ENCODE results near the gene HOMER2. TPM values are rescaled to one million over a fixed set of nuclear protein-coding genes. Genes with fewer than 3 reads are reported as not detected.
"Not testable (repeated sequence)": the region's sequence is repeated elsewhere in the genome, so short reads cannot be mapped to it uniquely, and the experiment has no call there.

The HOMER2 gene
- total RNA-seq, result 9.2 and 9.4 TPM in 2 replicates

GRCh38 chr15:82952158-82953081, at the start of gene HOMER2:
TSS of gene HOMER2 (minus strand) at chr15:82952720. CDS start at chr15:82952535, 185 bp downstream.
- DNase-seq, result peak; percentile 26
- CTCF ChIA-PET, result no interaction called here

GRCh38 chr15:83000672-83001031, 48.1 kb upstream of the HOMER2 start:
- ATAC-seq (ENCODE audit: low read depth); H3K4me3 Mint-ChIP-seq; DNase-seq; H3K4me1 Mint-ChIP-seq; H3K27me3 Mint-ChIP-seq; H3K9me3 Mint-ChIP-seq; H3K27ac Mint-ChIP-seq: not testable (repeated sequence)
- ChIA-PET CTCF (interaction anchor here (1.2 to 3.5 kb wide), 9 partner anchors 9 to 473 kb away, joined by 4 to 28 read pairs (median 6); partner anchors contain the start of genes C15orf40 and RAMAC), POLR2A (interaction anchor here (1.0 kb wide), 1 partner anchor 11 kb away, joined by 5 read pairs; the partner anchor contains the start of gene C15orf40)
- peaks cover 11% of the 10 kb centered on the region for H3K36me3 Mint-ChIP-seq (ENCODE audit: low read depth)
- intact Hi-C loops (cut with micrococcal nuclease), result loop anchor here (1.0 kb wide), 3 partner anchors 11 to 460 kb away; partner anchors contain the start of genes C15orf40 and RPS17

More at GRCh38 chr15:82952158-82953081, at the start of gene HOMER2:
- Mint-ChIP-seq H3K27me3 (peaks cover 8% of the 10 kb centered on the region), H3K4me3 (peak within 1 kb of the TSS; percentile 74), H3K27ac (peak within 1 kb of the TSS; percentile 8), H3K4me1 (peaks cover 3% of the 10 kb centered on the region), H3K36me3 (ENCODE audit: low read depth) (no peaks in the 10 kb centered on the region), H3K9me3 (no peaks in the 10 kb centered on the region)
- peak; percentile 70 for ATAC-seq (ENCODE audit: low read depth)
- intact Hi-C loops (cut with micrococcal nuclease), result no loop called here
- TF ChIP-seq CTCF (IDR thresholded peaks at IDR 0.05), result no peak
- POLR2A ChIA-PET, result no interaction called here

- DNase-seq (no peak), ATAC-seq (ENCODE audit: low read depth) (peak; percentile 85)
- H3K27ac Mint-ChIP-seq, result peak overlapping the region; percentile 47
- CTCF ChIA-PET, result interaction anchor here (0.8 to 3.5 kb wide), 11 partner anchors 9 to 473 kb away, joined by 3 to 28 read pairs (median 6); partner anchors contain the start of genes C15orf40 and RAMAC
- H3K4me1 Mint-ChIP-seq, result peaks cover 7% of the 10 kb centered on the region
- no peaks in the 10 kb centered on the region for H3K9me3 Mint-ChIP-seq
- intact Hi-C loops (cut with micrococcal nuclease), result loop anchor here (1.0 kb wide), 3 partner anchors 11 to 460 kb away; partner anchors contain the start of genes C15orf40 and RPS17
- H3K4me3 Mint-ChIP-seq, result peak overlapping the region; percentile 72
- POLR2A ChIA-PET, result interaction anchor here (0.7 to 1.0 kb wide), 3 partner anchors 11 to 460 kb away, joined by 4 to 5 read pairs (median 4); partner anchors contain the start of genes C15orf40 and RPS17
- no peaks in the 10 kb centered on the region for H3K27me3 Mint-ChIP-seq
- peaks cover 5% of the 10 kb centered on the region for H3K36me3 Mint-ChIP-seq (ENCODE audit: low read depth)
- TF ChIP-seq CTCF (IDR thresholded peaks at IDR 0.05), result no peak
Measured at GRCh38 chr15:82999905-83000671, 47.6 kb upstream of the HOMER2 start.

GRCh38 chr15:82999426-82999825, 46.9 kb upstream of the HOMER2 start:
- Mint-ChIP-seq H3K27me3 (no peaks in the 10 kb centered on the region), H3K9me3 (no peaks in the 10 kb centered on the region), H3K4me1 (peaks cover 7% of the 10 kb centered on the region), H3K36me3 (ENCODE audit: low read depth) (peaks cover 1% of the 10 kb centered on the region), H3K4me3 (no peak overlapping the region), H3K27ac (no peak overlapping the region)
- intact Hi-C loops (cut with micrococcal nuclease), result no loop called here
- ChIA-PET POLR2A (interaction anchor here (0.6 to 0.8 kb wide), 3 partner anchors 30 to 459 kb away, joined by 3 to 4 read pairs (median 4); partner anchors contain the start of gene RPS17), CTCF (interaction anchor here (0.8 to 3.5 kb wide), 11 partner anchors 10 to 472 kb away, joined by 3 to 28 read pairs (median 6); partner anchors contain the start of genes C15orf40 and RAMAC)
- ATAC-seq (ENCODE audit: low read depth) (no peak), DNase-seq (no peak)
- TF ChIP-seq CTCF (IDR thresholded peaks at IDR 0.05), result no peak

- CTCF ChIA-PET, result no interaction called here
- Mint-ChIP-seq H3K4me3 (no peak overlapping the region), H3K9me3 (no peaks in the 10 kb centered on the region), H3K27me3 (no peaks in the 10 kb centered on the region), H3K4me1 (peaks cover 7% of the 10 kb centered on the region), H3K36me3 (ENCODE audit: low read depth) (peaks cover 8% of the 10 kb centered on the region), H3K27ac (no peak overlapping the region)
- TF ChIP-seq CTCF (IDR thresholded peaks at IDR 0.05), result no peak
- POLR2A ChIA-PET, result no interaction called here
- DNase-seq, result no peak
- no peak for ATAC-seq (ENCODE audit: low read depth)
- intact Hi-C loops (cut with micrococcal nuclease), result no loop called here
Measured at GRCh38 chr15:82995938-82996337, 43.4 kb upstream of the HOMER2 start.

Data from activated B cell treated with CpG ODN at 0.5 μM for 24 hours (primary cell).